GM23248 (cell line): Measurements from ENCODE around the gene CACNA1D.

ENCODE experiments used
- EZH2 ChIP-seq: fragments of 200-600 bp; sonication (generic); IDR thresholded peaks from 2 replicates; pipeline ENCODE4 v1.6.1; 2018; ENCODE audit warnings: antibody characterized with exemption, mild to moderate bottlenecking; ENCODE audit not compliant: insufficient read depth, poor library complexity, severe bottlenecking
- EZH2phosphoT487 ChIP-seq: fragments of 200-600 bp; sonication (generic); IDR thresholded peaks from 2 replicates; pipeline ENCODE4 v1.6.1; 2018; ENCODE audit warnings: antibody characterized with exemption, moderate library complexity, mild to moderate bottlenecking, low read depth; ENCODE audit not compliant: insufficient read depth

DNA sequence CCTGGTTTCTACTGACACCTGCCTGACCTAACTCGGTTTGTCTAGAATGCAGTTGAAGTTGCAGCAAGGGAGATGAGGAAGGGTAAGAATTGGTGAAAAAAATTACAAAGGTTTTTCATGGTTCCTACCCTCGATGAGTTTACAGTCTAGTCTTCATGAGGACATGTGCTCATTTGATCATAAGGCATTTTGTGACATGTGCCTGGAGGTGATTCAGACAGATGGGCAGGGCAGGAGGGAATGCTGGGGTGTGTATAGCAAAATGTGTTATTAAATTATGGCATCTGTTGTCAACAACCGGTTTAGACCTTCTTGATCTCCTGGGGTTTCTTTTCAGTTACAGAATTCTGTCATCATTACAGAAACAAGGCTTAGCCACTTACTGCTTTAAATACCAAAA, 101.2 kb downstream of the CACNA1D start:
- TF ChIP-seq EZH2 (no peak), EZH2phosphoT487 (no peak)
